Endothelial cell of umbilical vein (primary cell): ENCODE data around the gene NT5M. TPM values are rescaled to one million over a fixed set of nuclear protein-coding genes. Genes with fewer than 3 reads are reported as not detected.

Source experiments
- BruUV-seq: library from RNA; stranded (reverse); fragments of 400-500 nt; replicated peaks from 2 replicates; lab custom pipeline; 2021; lab: Mats Ljungman, UMichigan
- CTCF ChIA-PET: fragments of 300-600, 350-600 bp; sonication (Branson Sonifier 250); formaldehyde crosslinking; loops from one replicate; lab custom pipeline; 2021; ENCODE audit warnings: antibody characterized with exemption, inconsistent platforms; lab: Charles Lee
- POLR2A ChIA-PET: fragments of 300-600, 350-600 bp; sonication (Branson Sonifier 250); formaldehyde crosslinking; loops from one replicate; lab custom pipeline; 2021; ENCODE audit warnings: antibody characterized with exemption, inconsistent platforms; lab: Charles Lee
- DNase-seq: peaks from one replicate; pipeline ENCODE4 v3.0.0-alpha.2; 2011; ENCODE audit warnings: low read depth, low spot score
- FAIRE-seq: peaks from 2 replicates; lab custom pipeline; 2011; peaks lifted over from hg19 to GRCh38; lab: Jason Lieb, UNC
- H2AFZ ChIP-seq: 2 replicates; pipeline ENCODE4 v1.6.0; 2012; ENCODE audit warnings: low read depth, low read length, control low read depth, inconsistent platforms
- H3K27ac ChIP-seq: 2 replicates; pipeline ENCODE4 v1.5.1; 2011; ENCODE audit warnings: low read depth, mild to moderate bottlenecking, control low read depth, low read length, moderate library complexity; ENCODE audit not compliant: insufficient read depth
- H3K27me3 ChIP-seq, 2 experiments: 2 replicates each; pipeline versions ENCODE4 v1.6.0 to v1.6.1; 2011; ENCODE audit warnings: low read length in 2 of 2, mixed read lengths in 1 of 2; ENCODE audit not compliant: control insufficient read depth in 2 of 2, insufficient read depth in 2 of 2
- H3K36me3 ChIP-seq, 2 experiments: 2 replicates in 1 of 2; 3 replicates in 1 of 2; pipeline ENCODE4 v1.5.1; 2011; ENCODE audit warnings: low read length in 2 of 2, mild to moderate bottlenecking in 1 of 2, moderate library complexity in 1 of 2; ENCODE audit not compliant: control insufficient read depth in 2 of 2, insufficient read depth in 2 of 2; ENCODE audit errors: extremely low read depth in 1 of 2
- H3K4me1 ChIP-seq: 3 replicates; pipeline ENCODE4 v1.5.1; 2011; ENCODE audit warnings: mild to moderate bottlenecking, low read length; ENCODE audit not compliant: control insufficient read depth, insufficient read depth; ENCODE audit errors: extremely low read depth
- H3K4me2 ChIP-seq: 2 replicates; pipeline ENCODE4 v1.6.1; 2011; ENCODE audit warnings: low read length, control low read depth, mixed read lengths; ENCODE audit not compliant: insufficient read depth
- H3K4me3 ChIP-seq, 3 experiments: fragments of 200-600 bp in 1 of 3; sonication (generic), shearing (Covaris generic) in 1 of 3; replicated peaks in 1 of 3; 2 replicates each; pipeline ENCODE4 v1.5.1; 2011 to 2016; ENCODE audit warnings: control low read depth in 3 of 3, low read length in 3 of 3, mild to moderate bottlenecking in 2 of 3, inconsistent platforms in 1 of 3, low read depth in 1 of 3, moderate library complexity in 1 of 3; ENCODE audit not compliant: insufficient read depth in 1 of 3
- H3K79me2 ChIP-seq: 2 replicates; pipeline ENCODE4 v1.6.0; 2012; ENCODE audit warnings: low read length, inconsistent platforms; ENCODE audit not compliant: control insufficient read depth, insufficient read depth
- H3K9ac ChIP-seq: replicated peaks from 2 replicates; pipeline ENCODE3; 2011; ENCODE audit warnings: low read length, control low read depth; ENCODE audit not compliant: insufficient read depth; ENCODE audit errors: extremely low read depth
- H3K9me1 ChIP-seq: replicated peaks from 3 replicates; pipeline ENCODE4 v1.6.0; 2011; ENCODE audit warnings: mild to moderate bottlenecking, low read length; ENCODE audit not compliant: control insufficient read depth, insufficient read depth; ENCODE audit errors: extremely low read depth
- H3K9me3 ChIP-seq: replicated peaks from 2 replicates; pipeline ENCODE4 v1.5.1; 2012; ENCODE audit warnings: low read length, inconsistent platforms; ENCODE audit not compliant: control insufficient read depth, insufficient read depth
- H4K20me1 ChIP-seq: replicated peaks from 2 replicates; pipeline ENCODE3; 2011; ENCODE audit warnings: mild to moderate bottlenecking, low read length; ENCODE audit not compliant: control insufficient read depth, insufficient read depth; ENCODE audit errors: extremely low read depth
- CTCF ChIP-seq, 2 donors: IDR thresholded peaks; 1 replicate in 1 of 2; 2 replicates in 1 of 2; pipeline ENCODE4 v1.5.1; 2011; ENCODE audit warnings: low read length in 2 of 2, mild to moderate bottlenecking in 2 of 2, moderate library complexity in 2 of 2, control low read depth in 1 of 2, inconsistent platforms in 1 of 2, low read depth in 1 of 2; ENCODE audit not compliant: insufficient read depth in 1 of 2; ENCODE audit errors: extremely low read depth in 1 of 2
- MYC ChIP-seq: IDR thresholded peaks from one replicate; pipeline ENCODE4 v1.6.1; 2011; ENCODE audit warnings: mild to moderate bottlenecking, low read depth, low read length
- POLR2A ChIP-seq: IDR thresholded peaks from 2 replicates; pipeline ENCODE4 v1.6.1; 2012; ENCODE audit warnings: low read depth, mild to moderate bottlenecking, control low read depth, low read length
- POLR2AphosphoS5 ChIP-seq: IDR thresholded peaks from 2 replicates; pipeline ENCODE4 v1.6.1; 2012; ENCODE audit warnings: low read depth, mild to moderate bottlenecking, control low read depth, low read length, moderate library complexity; ENCODE audit not compliant: insufficient read depth
- dilution Hi-C: fragments of 300-500 bp; cut with MboI; formaldehyde crosslinking; loops from one replicate; pipeline ENCODE4 v1.15.0; 2019; ENCODE audit warnings: low sequenced_read_pairs; ENCODE audit not compliant: extremely low pct_ligation_motif_present
- intact Hi-C: fragments of 100-400 bp; cut with micrococcal nuclease; formaldehyde crosslinking; loops from one replicate; pipeline ENCODE4 v1.10.0; 2022
- polyA plus RNA-seq, 4 experiments: library from polyadenylated mRNA; depleted of rRNA in 3 of 4; stranded (reverse) in 3 of 4; unstranded in 1 of 4; fragments of >200 nt; gene quantifications; 2 replicates each; pipeline versions ENCODE4 v1.2.1 to v1.2.3, GENCODE V29; 2011 to 2012; ENCODE audit warnings: missing spikeins in 1 of 4
- total RNA-seq: library from RNA; stranded (reverse); gene quantifications from 2 replicates; pipeline ENCODE4 v1.2.3, GENCODE V29; 2021

NT5M gene
- total and polyA plus RNA-seq, 2 donors (not counting 3 experiments of a cell fraction or from before 2014, with no cell fraction given) = 0.91 to 3.0 TPM

- H3K27me3 ChIP-seq = no peaks in the 10 kb centered on the region
- no peak for TF ChIP-seq POLR2A
- TF ChIP-seq MYC = no peak
- no peak for TF ChIP-seq POLR2AphosphoS5
- peak; percentile 82 to 90 for TF ChIP-seq CTCF (IDR thresholded peaks at IDR 0.05; ENCODE audit: extremely low read depth in 1 of 2, insufficient read depth in 1 of 2, low read depth in 1 of 2, low read length in 2 of 2)
- BruUV-seq = no TSS peak
- dilution Hi-C loops (no loop called here), intact Hi-C loops (loop anchor here (1.0 to 5.0 kb wide), 2 partner anchors 212 to 308 kb away; no protein-coding TSS in a partner anchor)
- FAIRE-seq = peak; percentile 83
- H3K4me1 ChIP-seq = peaks cover 14% of the 10 kb centered on the region
- peak; percentile 75 for DNase-seq
- no peaks in the 10 kb centered on the region for H3K9me1 ChIP-seq
- no peak overlapping the region for H3K4me3 ChIP-seq
- H3K79me2 ChIP-seq = no peaks in the 10 kb centered on the region
- ChIA-PET POLR2A (no interaction called here), CTCF (interaction anchor here (0.5 to 5.7 kb wide), 21 partner anchors 10 to 353 kb away, joined by 3 to 111 read pairs (median 4); partner anchors contain the start of gene RASD1)
- no peak overlapping the region for H3K4me2 ChIP-seq
- H3K27ac ChIP-seq = no peak overlapping the region
- no peak overlapping the region for H2AFZ ChIP-seq
- H4K20me1 ChIP-seq = no peaks in the 10 kb centered on the region
- no peaks in the 10 kb centered on the region for H3K9me3 ChIP-seq
- no peaks in the 10 kb centered on the region for H3K36me3 ChIP-seq
- no peak overlapping the region for H3K9ac ChIP-seq
Observed at GRCh38 chr17:17354560-17355349, 51.6 kb downstream of the NT5M start.
